Activated CD4-positive, alpha-beta T cell treated with anti-CD3 and anti-CD28 coated beads, Interleukin-10, Interleukin-2, amounts not matched to agents 100 ng/mL and 50 ng/mL, durations not matched to agents 16 hours and 8 hours (primary cell): Measurements from ENCODE around the gene PPP1R9B.

Experiments used
- DNase-seq: peaks from one replicate; pipeline ENCODE4 v3.0.0-alpha.2; 2020

PPP1R9B gene

DNA sequence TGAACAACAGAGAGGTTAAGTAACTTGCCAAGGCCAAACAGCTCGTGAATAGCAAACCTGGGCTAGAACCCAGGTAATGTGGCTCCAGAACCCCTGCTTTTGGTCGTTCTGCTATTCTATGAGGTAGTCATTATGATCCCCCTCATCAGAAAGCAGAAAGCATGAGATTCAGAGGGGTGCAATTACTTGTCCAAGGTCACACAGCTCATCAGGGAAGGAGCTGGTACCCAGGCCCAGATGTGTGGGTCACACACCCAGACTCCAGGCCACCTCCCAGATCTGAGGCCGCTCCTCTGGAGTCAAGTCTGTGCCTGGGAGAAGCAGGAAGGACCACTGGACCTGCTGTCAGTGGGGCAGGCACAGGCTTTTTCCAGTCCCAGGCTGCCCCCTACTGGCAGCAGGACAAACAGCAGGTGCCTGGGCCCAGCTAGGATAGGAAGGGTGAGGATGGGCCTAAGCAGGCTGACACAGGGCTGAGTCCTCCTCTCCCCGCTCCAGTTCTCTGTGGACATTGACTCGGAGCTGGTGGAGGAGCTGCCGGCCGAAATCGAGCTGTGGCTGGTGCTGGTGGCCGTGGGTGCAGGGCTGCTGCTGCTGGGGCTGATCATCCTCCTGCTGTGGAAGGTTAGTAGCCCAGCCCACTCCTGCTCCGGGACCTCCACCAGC is 63.1 kb downstream of the PPP1R9B start:
- peak; percentile 84 for DNase-seq
